ENCODE data around the gene ING3.

- TF ChIP-seq ZNF274 (IDR thresholded peaks at IDR 0.05; ENCODE audit: low read depth, low read length), result no peak
- no peak for TF ChIP-seq YY1 (IDR thresholded peaks at IDR 0.05; ENCODE audit: insufficient read depth, insufficient read length)
- TF ChIP-seq SUZ12 (IDR thresholded peaks at IDR 0.05; ENCODE audit: extremely low read depth, insufficient read depth, insufficient read length), result no peak
These were observed 66.4 kb downstream of the ING3 start for GRCh38 chr7:121016966-121017365.
